ENCODE data around the gene RAB8B. TPM values are rescaled to one million over a fixed set of nuclear protein-coding genes. Genes with fewer than 3 reads are reported as not detected.
A peak's percentile ranks its signal among the peaks of the same experiment; 100 is the strongest.

RAB8B gene
- total RNA-seq, 1 experiment from 2014 or later = 7.8 TPM

DNA sequence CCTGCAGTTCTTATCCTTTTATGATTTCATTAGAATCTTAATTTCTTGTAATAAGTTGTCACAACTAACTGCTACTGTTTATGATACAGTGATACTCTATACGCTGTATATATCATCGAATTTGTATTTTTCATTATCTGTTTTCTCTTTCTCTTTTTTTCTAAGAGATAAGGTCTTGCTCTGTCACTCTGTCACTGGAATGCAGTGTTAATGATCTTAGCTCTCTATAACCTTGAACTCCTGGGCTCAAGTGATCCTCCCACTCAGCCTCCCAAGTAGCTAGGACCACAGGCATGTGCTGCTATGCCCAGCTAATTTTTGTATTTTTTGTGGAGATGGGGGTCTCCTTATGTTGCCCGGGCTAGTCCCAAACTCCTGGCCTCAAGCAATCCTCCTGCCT, 102.8 kb downstream of the RAB8B start:
- in situ Hi-C loops (cut with HindIII; ENCODE audit: low sequenced_read_pairs) = no loop called here
- no peak for DNase-seq (ENCODE audit: low spot score)

DNA sequence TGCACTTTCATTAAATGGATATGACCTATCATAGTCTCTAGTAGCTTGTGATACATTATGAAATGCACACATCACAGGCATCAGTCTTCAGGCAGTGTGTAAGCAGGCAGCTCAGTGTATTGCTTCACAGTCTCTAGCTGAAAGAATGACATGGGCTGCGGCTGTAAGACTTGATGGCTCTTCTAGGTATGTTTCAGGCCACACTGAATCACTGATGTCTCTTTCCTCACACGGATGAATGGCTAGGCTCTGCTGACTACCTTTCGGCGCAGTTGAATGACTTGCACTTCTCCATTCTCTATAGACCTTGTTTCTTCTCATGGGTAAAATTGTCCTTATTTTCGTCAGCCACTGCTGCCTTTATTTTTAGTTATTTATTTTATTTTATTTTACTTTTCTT, 103.4 kb downstream of the RAB8B start:
- in situ Hi-C loops (cut with HindIII; ENCODE audit: low sequenced_read_pairs) = no loop called here
- DNase-seq (ENCODE audit: low spot score) = no peak

DNA sequence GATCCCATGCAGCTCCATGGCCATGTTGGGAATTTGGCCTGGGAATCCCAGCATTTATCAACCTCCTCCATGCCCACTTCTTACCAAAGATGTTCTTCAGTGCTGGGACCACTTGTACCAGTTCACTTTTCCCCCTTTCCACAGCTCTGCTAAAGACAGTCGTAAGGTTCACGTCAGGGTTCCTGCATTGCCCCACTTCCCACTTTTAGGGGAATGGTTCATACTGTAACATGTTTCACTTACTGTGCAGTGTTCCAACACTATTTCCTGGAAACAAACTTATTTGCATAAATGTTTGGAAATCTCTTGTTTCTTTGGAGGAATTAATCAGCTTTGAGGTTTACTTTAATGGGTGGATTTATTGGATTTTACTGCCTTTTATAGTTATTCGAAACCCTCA, 105.0 kb downstream of the RAB8B start:
- in situ Hi-C loops (cut with HindIII; ENCODE audit: low sequenced_read_pairs) = no loop called here

DNA sequence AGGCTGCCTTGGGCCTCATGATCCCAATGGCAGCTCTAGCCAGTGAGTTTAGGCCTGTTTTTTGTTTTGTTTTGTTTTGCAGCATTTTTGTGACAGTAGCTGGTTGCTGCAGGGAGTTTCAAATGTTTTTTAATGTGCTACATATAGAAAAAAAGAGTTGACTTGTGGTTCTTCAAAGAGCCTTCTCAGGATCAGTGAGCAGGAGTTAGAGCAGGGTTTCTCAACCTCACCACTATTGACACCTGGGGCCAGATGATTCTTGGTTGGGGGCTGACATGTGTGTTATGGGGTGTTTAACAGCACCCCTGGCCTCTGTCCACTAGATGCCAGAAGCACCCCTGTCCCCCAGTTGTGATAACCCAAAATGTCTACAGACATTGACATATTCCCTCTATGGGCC, 105.9 kb downstream of the RAB8B start:
- in situ Hi-C loops (cut with HindIII; ENCODE audit: low sequenced_read_pairs) = no loop called here
- no peak for DNase-seq (ENCODE audit: low spot score)

More for the DNA sequence above, 105.0 kb downstream of the RAB8B start:
- DNase-seq (ENCODE audit: low spot score) = no peak

DNA sequence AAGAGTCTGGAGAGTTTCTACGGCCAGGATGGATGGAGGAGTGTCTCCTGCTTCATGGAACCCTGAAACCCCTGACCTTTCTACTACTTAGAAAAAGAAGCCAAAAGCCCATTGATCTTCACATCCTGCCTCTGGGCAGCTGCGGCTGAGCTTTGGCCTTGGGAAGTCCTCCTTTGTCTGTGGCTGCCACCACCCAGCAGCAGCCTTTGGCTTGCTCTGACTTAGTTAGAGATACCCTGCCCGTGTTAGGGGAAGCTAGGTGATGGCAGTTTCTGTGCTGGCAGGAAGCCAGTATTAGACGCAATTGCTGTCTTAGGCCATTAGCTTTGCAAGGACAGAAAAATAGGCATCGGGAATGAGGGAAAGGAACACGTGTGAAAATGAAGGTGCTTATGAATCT, 106.8 kb downstream of the RAB8B start:
- peak; percentile 44 for DNase-seq (ENCODE audit: low spot score)
- in situ Hi-C loops (cut with HindIII; ENCODE audit: low sequenced_read_pairs) = no loop called here

DNA sequence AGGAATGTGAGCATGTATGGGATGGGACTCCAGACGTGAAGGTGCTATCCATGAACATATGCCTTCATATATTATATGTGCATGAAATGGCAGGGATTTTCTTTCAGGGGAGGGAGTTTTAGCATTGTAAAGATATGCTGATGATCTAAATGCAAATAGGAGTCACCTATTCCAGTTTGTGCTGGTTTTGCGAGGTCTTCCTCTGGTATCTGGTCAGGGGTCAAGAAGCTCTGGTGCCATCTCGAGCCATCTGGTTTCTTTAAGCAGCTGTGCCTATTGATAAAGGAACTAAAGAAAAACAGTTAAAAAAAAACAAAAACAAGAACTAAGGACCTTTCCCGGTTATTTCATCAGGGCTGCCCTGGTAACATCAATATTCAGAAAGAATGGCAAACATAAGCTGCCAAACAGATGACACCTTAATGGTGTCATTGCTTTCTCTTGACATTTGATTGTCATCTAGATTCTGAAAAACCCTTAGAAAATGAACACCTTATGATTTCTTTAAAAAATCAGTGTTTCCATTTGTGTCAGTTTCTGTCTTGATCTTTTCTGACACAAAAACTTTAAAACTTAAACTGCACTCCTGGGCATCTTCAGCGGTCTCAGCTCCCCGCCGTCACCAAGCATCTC, 110.7 kb downstream of the RAB8B start:
- in situ Hi-C loops (cut with HindIII; ENCODE audit: low sequenced_read_pairs) = no loop called here
- no peak for DNase-seq (ENCODE audit: low spot score)

DNA sequence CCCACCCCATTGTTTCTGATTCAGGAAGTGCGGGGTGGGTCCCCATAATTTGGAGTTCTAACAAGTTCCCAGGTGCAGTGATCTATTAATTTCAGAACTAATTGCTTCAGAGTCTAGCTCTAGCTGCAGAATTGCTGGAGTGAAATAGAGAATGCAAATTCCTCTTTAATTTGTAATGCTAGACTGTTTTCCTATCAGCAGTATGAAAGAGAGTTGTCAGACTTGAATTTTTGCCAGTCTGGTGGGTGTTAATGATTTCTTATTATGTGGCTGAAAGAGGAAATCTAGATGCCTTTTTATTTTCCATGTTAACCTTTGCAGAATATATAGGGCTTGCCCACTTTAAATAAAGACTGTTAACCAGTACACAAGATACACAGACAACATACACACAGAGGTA, 111.7 kb downstream of the RAB8B start:
- in situ Hi-C loops (cut with HindIII; ENCODE audit: low sequenced_read_pairs) = no loop called here
- no peak for DNase-seq (ENCODE audit: low spot score)

DNA sequence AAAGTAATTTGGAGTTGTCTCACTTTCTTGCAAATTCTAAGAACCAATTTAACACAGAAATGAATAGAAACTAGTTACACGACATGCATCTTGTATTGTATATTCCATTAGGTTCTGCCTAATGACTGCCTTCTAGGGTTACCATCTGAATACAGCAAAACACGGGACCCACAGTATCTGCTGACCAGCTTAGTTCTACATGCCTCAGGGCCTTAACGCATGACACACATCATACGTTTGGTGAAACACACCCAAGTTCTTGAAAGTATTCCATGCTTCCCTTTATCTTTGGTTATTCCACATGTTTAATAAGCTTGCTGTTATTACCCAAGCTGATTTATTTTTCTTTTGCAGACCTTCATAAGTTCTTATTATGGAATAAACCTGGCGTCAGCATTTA, 115.9 kb downstream of the RAB8B start:
- DNase-seq (ENCODE audit: low spot score) = no peak
- in situ Hi-C loops (cut with HindIII; ENCODE audit: low sequenced_read_pairs) = no loop called here

DNA sequence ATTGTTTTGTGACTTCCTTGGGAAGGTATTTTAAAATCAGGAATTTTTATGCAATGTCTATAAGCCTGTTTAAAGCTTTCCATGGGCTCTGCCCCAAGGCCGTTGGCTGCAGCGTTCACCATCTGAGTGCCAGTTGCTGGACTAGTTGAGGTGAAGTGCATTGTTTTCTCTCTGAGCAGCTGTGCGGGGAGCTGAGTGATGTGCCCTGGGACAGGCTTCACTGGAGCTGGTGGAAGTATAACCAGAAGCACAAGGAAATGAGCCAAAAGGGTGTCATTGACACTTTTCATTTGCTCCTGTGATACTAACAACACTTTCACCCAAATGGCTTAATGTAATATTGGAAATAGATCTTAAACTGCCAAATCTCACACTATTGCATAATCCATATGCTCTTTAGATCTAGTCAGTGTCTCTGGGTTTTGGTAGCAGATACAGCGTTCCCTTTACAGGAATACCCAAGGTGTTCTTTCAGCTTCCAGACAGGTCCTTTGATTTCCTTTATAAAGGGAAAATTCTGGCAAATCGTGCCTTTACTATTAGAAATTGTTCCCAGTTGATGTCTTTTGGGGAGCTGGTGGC, 117.2 kb downstream of the RAB8B start:
- DNase-seq (ENCODE audit: low spot score) = no peak
- in situ Hi-C loops (cut with HindIII; ENCODE audit: low sequenced_read_pairs) = no loop called here

DNA sequence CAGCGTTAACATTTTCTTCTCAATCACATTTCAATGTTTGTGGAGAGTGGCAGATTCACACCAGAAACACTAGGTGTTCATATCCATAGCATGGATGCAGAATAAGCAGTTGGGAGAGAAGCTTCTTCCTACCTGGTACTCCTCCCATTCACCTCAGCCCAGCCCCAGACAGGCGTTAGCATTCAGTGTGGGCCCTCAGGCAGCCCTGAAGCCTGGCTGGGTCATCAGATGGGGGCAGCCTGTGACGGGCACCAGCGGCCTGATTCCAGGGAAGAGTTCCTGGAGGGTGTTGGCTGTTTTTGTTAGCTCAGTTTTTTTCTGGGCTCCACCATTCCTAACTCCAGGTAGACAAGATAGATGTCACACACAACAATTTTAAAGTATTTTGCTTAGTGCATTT, 119.1 kb downstream of the RAB8B start:
- in situ Hi-C loops (cut with HindIII; ENCODE audit: low sequenced_read_pairs) = no loop called here

DNA sequence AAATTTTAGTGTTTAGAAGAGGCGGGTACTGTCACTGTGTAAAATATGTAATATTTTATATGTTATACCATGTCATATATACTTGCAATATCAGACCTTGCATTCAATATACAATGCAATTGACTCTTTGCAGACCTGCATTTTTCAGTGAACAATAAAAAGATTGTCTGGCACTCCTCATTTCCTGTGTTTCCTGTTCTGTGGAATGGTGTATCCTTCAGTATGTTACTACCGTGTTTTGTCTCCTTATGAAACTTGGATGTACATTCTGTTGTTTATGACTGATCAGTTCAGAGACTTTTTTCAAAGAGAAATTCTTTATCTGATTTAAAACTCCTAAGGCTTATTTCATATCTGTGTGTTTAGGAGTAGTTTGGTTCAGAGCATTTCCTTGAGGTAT, 119.5 kb downstream of the RAB8B start:
- in situ Hi-C loops (cut with HindIII; ENCODE audit: low sequenced_read_pairs) = no loop called here
- DNase-seq (ENCODE audit: low spot score) = no peak

More for the DNA sequence above, 119.1 kb downstream of the RAB8B start:
- no peak for DNase-seq (ENCODE audit: low spot score)

DNA sequence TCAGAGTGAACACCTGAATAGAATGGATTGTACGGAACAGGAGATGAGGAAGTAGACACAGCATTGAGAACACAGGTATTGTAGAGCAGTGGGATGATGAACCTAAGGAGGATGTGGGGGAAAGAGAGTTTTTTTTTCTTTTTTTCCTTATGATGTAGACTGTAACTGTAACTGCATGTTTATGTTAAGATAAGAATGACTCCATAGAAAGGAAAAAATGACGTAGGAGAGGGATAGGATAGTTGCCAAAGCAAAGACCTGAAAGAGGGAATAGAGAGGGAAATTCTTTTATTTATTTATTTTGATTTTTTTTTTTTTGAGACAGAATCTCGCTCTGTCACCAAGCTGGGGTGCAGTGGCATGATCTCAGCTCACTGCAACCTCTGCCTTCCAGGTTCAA, 121.2 kb downstream of the RAB8B start:
- no peak for DNase-seq (ENCODE audit: low spot score)
- in situ Hi-C loops (cut with HindIII; ENCODE audit: low sequenced_read_pairs) = no loop called here

DNA sequence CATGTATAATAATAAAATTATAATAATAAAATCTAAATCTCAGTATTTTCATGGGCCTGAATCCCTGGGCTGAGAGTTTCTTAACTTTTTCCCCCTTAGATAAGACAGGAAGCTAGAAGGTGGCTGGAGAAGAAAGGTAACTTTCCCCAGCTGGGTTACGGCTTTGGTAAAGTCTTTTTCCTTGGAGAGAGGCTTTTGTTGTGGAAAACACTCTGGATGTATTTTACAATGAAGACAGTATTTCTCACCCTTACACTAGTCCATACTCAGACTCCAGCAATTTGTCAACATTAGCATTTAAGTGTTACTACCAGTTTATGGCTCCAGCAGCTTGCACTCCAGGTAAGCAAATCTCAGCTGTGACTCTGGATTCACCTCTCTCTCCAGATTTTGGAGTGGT, 122.9 kb downstream of the RAB8B start:
- DNase-seq (ENCODE audit: low spot score) = no peak
- in situ Hi-C loops (cut with HindIII; ENCODE audit: low sequenced_read_pairs) = no loop called here

DNA sequence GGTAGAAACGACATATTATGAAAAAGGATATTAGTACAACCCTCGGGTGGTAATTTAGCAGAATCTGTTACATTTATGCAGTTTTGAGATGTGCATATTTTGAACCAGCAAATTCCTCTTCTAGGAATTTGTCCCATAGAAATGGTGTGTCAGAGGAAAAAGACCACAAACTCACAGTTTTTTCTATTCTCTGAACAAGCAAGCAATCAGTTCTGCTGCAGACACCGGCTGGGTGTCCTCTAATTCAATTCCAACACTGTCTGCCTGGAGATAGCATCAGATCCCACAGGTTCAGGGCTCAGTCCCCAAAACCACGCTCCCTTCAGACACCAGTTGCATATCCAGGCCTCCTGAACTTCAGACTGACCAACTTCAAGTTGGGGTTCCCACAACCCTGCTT, 124.4 kb downstream of the RAB8B start:
- in situ Hi-C loops (cut with HindIII; ENCODE audit: low sequenced_read_pairs) = no loop called here

DNA sequence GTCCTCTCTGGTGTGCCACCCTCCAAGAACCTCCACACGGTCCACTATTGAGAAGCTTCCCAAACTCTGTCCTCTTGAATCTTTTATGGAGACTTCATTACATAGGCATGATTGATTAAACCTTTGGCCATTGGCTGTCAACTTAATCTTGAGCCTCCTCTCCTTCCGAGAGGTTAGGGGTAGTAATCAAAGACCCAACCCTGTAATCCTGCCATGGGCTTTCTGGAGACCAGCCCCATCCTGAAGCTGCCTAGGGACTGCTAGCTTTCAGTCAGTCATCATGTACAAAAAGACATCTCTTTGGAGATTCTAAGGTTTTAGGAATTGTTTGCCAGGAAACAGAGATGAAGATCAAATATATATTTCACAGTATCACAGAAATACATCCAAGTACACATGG, 125.0 kb downstream of the RAB8B start:
- in situ Hi-C loops (cut with HindIII; ENCODE audit: low sequenced_read_pairs) = no loop called here
- no peak for DNase-seq (ENCODE audit: low spot score)

More for the DNA sequence above, 124.4 kb downstream of the RAB8B start:
- DNase-seq (ENCODE audit: low spot score) = no peak

Other genes starting within 250 kb of the RAB8B start
- 768 and 828 TPM in 2 replicates for gene TPM1, start 146.9 kb upstream of the RAB8B start, total RNA-seq (2014; rRNA removed; shearing (Covaris generic))
- gene LACTB, start 67.7 kb upstream of the RAB8B start, total RNA-seq (2014; rRNA removed; shearing (Covaris generic)) = 8.7 and 17.5 TPM in 2 replicates
- gene RPS27L, start 32.1 kb upstream of the RAB8B start, total RNA-seq (2014; rRNA removed; shearing (Covaris generic)) = 166 and 216 TPM in 2 replicates
- gene APH1B, start 88.0 kb downstream of the RAB8B start, total RNA-seq (2014; rRNA removed; shearing (Covaris generic)) = 6.9 and 7.4 TPM in 2 replicates
- gene CA12, start 192.2 kb downstream of the RAB8B start, total RNA-seq (2014; rRNA removed; shearing (Covaris generic)) = 3.8 and 7.9 TPM in 2 replicates